ENCODE results near the gene GID4. TPM values are rescaled to one million over a fixed set of nuclear protein-coding genes. Genes with fewer than 3 reads are reported as not detected.

The GID4 gene
- total RNA-seq, 4 donors from 2014 or later: 13.9 to 23.5 (median 17.6) TPM

GRCh38 chr17:18109935-18110485 lies 70.8 kb downstream of the GID4 start:
- no peak overlapping the region for H3K4me3 ChIP-seq
- peaks cover 26% of the 10 kb centered on the region for H3K36me3 ChIP-seq
- no peak for DNase-seq (ENCODE audit: low spot score in 2 of 2)
- no peaks in the 10 kb centered on the region for H3K27me3 ChIP-seq
- WGBS: 79% methylated on average over 10 of the region's 10 CpGs
- TF ChIP-seq POLR2A (IDR thresholded peaks at IDR 0.05) (no peak), POLR2AphosphoS5 (IDR thresholded peaks at IDR 0.05) (no peak)
- no peaks in the 10 kb centered on the region for H3K4me1 ChIP-seq
- H3K9me3 ChIP-seq: no peaks in the 10 kb centered on the region
- no peak overlapping the region for H3K27ac ChIP-seq

GRCh38 chr17:18110636-18111145 lies 71.5 kb downstream of the GID4 start:
- 89% methylated on average over 4 of the region's 4 CpGs for WGBS
- no peak overlapping the region for H3K27ac ChIP-seq
- no peaks in the 10 kb centered on the region for H3K4me1 ChIP-seq
- H3K36me3 ChIP-seq: peaks cover 19% of the 10 kb centered on the region
- TF ChIP-seq CTCF (IDR thresholded peaks at IDR 0.05): no peak
- TF ChIP-seq POLR2A (IDR thresholded peaks at IDR 0.05): no peak
- TF ChIP-seq EP300 (IDR thresholded peaks at IDR 0.05): no peak
- no peak for TF ChIP-seq POLR2AphosphoS5 (IDR thresholded peaks at IDR 0.05)
- no peak overlapping the region for H3K4me3 ChIP-seq
- H3K27me3 ChIP-seq: no peaks in the 10 kb centered on the region
- H3K9me3 ChIP-seq: no peaks in the 10 kb centered on the region
- DNase-seq (ENCODE audit: low spot score in 2 of 2): no peak

- WGBS: 75% methylated on average over 6 of the region's 6 CpGs
These were observed 72.2 kb downstream of the GID4 start for GRCh38 chr17:18111330-18111971.

GRCh38 chr17:18115517-18115916 lies 76.3 kb downstream of the GID4 start:
- Histone ChIP-seq H3K4me3 (no peak overlapping the region), H3K27me3 (no peaks in the 10 kb centered on the region), H3K9me3 (no peaks in the 10 kb centered on the region), H3K36me3 (no peaks in the 10 kb centered on the region), H3K27ac (no peak overlapping the region), H3K4me1 (no peaks in the 10 kb centered on the region)
- TF ChIP-seq EP300 (IDR thresholded peaks at IDR 0.05) (no peak), POLR2AphosphoS5 (IDR thresholded peaks at IDR 0.05) (no peak), CTCF (IDR thresholded peaks at IDR 0.05) (no peak), POLR2A (IDR thresholded peaks at IDR 0.05) (no peak)
- DNase-seq (ENCODE audit: low spot score in 2 of 2): no peak
- WGBS: 64% methylated on average over 7 of the region's 7 CpGs

More at GRCh38 chr17:18111330-18111971, 72.2 kb downstream of the GID4 start:
- DNase-seq (ENCODE audit: low spot score in 2 of 2): no peak
- Histone ChIP-seq H3K4me1 (no peaks in the 10 kb centered on the region), H3K27ac (no peak overlapping the region), H3K4me3 (no peak overlapping the region), H3K9me3 (no peaks in the 10 kb centered on the region), H3K27me3 (no peaks in the 10 kb centered on the region), H3K36me3 (peaks cover 12% of the 10 kb centered on the region)
- TF ChIP-seq CTCF (IDR thresholded peaks at IDR 0.05) (no peak), POLR2A (IDR thresholded peaks at IDR 0.05) (no peak)

GRCh38 chr17:18116078-18116477 lies 76.9 kb downstream of the GID4 start:
- Histone ChIP-seq H3K27me3 (no peaks in the 10 kb centered on the region), H3K9me3 (no peaks in the 10 kb centered on the region), H3K36me3 (no peaks in the 10 kb centered on the region), H3K4me1 (no peaks in the 10 kb centered on the region), H3K27ac (no peak overlapping the region), H3K4me3 (no peak overlapping the region)
- TF ChIP-seq CTCF (IDR thresholded peaks at IDR 0.05) (no peak), POLR2A (IDR thresholded peaks at IDR 0.05) (no peak), POLR2AphosphoS5 (IDR thresholded peaks at IDR 0.05) (no peak), EP300 (IDR thresholded peaks at IDR 0.05) (no peak)
- DNase-seq (ENCODE audit: low spot score in 2 of 2): no peak
- WGBS: 91% methylated on average over 4 of the region's 5 CpGs
